Measurements from ENCODE around the gene TTLL1.

GRCh38 chr22:43085658-43086606 lies 3.3 kb downstream of the TTLL1 start:
- TF ChIP-seq CTCF (IDR thresholded peaks at IDR 0.05): no peak
- TF ChIP-seq POLR2A (IDR thresholded peaks at IDR 0.05): no peak
- TF ChIP-seq POLR2AphosphoS5 (IDR thresholded peaks at IDR 0.05): no peak
